ENCODE results near the gene F5.

Gene F5

GRCh38 chr1:169623132-169623926 is 37.0 kb upstream of the F5 start:
- no peak overlapping the region for H3K4me3 ChIP-seq (ENCODE audit: low read depth, low read length)
- no peak for TF ChIP-seq CTCF (IDR thresholded peaks at IDR 0.05; ENCODE audit: low read depth, low read length)

- no peak overlapping the region for H3K4me3 ChIP-seq (ENCODE audit: low read depth, low read length)
- TF ChIP-seq CTCF (IDR thresholded peaks at IDR 0.05; ENCODE audit: low read depth, low read length): no peak
Measured at GRCh38 chr1:169620565-169620964, 34.3 kb upstream of the F5 start.

DNA sequence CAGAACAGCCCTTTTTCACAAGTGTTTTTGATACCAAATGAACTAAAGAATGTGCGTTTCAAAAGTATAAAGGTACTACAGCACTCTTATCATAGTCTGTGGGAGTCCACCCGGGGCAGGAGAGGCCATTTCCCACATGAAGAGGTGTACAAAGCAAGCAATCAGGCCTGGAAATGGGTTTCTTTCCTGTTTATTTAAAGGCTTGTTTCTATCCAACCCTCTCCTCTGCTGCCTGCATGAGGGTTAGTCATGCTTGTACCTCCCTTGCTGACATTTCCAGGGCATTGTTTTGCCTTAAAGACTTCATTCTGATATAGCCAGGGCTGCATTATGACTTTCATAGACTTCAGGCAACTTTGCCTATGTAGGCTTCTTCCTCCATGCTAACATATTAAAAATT is 32.1 kb upstream of the F5 start:
- H3K4me3 ChIP-seq (ENCODE audit: low read depth, low read length): no peak overlapping the region
- TF ChIP-seq CTCF (IDR thresholded peaks at IDR 0.05; ENCODE audit: low read depth, low read length): no peak

- no peak overlapping the region for H3K4me3 ChIP-seq (ENCODE audit: low read depth, low read length)
- no peak for TF ChIP-seq CTCF (IDR thresholded peaks at IDR 0.05; ENCODE audit: low read depth, low read length)
Measured at GRCh38 chr1:169615803-169616202, 29.5 kb upstream of the F5 start.

DNA sequence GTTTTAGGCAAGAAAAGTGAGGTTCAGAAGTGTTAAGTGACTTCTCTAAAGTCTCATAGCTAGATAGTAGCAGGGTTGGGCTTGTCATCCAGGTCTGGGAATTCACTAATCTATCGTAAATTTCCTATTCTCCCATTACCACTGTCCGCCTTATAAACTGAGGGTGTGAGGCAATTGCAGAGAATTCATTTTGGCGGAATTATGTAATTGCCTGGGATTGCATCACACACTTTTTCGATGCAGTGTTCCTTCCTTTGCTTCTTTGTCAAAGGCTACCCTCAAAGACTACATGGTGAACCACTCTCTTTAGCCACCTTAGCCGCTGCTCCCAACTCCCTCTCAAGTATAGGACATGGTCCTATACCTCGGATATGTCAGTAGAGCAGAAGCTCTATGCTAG is 24.6 kb upstream of the F5 start:
- H3K4me3 ChIP-seq (ENCODE audit: low read depth, low read length): no peak overlapping the region
- TF ChIP-seq CTCF (IDR thresholded peaks at IDR 0.05; ENCODE audit: low read depth, low read length): no peak

GRCh38 chr1:169610108-169610507 is 23.8 kb upstream of the F5 start:
- TF ChIP-seq CTCF (IDR thresholded peaks at IDR 0.05; ENCODE audit: low read depth, low read length): no peak
- no peak overlapping the region for H3K4me3 ChIP-seq (ENCODE audit: low read depth, low read length)

DNA sequence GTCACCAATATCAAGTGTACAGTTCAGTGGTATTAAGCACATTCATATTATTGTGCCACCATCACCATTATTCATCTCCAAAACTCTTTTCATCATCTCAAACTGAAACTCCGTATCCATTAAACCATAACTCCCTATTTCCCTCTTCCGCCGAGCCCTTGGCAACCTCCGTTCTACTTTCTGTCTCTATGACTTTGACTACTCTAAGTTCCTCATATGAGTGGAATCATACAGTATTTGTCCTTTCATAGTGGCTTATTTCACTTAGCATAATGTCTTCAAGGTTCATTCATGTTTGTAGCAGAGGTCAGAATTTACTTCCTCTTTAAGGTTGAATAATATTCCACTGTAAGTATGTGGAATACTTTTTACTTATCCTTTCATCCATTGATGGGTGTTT is 21.9 kb upstream of the F5 start:
- no peak overlapping the region for H3K4me3 ChIP-seq (ENCODE audit: low read depth, low read length)
- TF ChIP-seq CTCF (IDR thresholded peaks at IDR 0.05; ENCODE audit: low read depth, low read length): no peak

Measured in WI38 (cell line).